ENCODE measurements around the gene SPEF1. TPM values are rescaled to one million over a fixed set of nuclear protein-coding genes. Genes with fewer than 3 reads are reported as not detected.

SPEF1 gene
- total and polyA plus RNA-seq, 2 of the 13 experiments (the other 11 are each of a cell fraction or from before 2014, with no cell fraction given), result 0.11 to 0.27 TPM

DNA sequence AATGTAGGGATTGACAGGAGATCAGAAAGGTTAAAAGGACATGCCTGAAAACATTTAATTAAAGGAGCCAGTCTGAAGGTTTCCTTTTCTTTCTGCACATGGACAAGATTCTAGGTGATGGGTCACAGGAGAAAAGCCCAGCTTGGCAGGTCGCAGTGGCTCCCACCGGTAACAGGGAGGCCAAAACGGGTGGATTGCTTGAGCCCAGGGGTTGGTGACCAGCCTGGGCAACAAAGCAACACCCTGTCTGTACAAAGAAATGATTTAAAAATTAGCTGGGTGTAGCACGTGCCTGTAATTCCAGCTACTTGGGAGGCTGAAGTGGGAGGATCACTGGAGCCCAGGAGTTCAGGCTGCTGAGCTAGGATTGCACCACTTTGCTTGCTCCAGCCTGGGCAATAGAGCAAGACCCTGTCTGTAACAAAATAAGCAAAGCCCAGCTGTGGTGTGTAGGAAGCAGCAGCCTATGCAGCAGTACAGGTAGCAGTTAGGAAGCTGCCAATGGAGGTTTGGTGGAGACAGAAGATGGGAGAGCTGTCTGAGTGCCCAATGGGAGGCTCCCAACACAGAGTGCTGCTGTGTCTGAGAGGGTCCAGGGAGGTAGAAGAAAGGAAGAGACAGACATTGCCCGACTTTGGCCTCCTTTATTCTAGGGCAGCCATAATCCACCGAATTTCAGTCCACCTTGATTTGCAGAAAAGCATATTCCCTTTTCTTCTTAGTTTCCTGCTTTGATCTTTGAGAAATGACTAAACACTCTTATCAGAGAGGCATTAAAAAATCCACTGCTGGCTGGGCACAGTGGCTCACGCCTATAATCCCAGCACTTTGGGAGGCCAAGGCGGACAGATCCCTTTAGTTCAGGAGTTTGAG is 32.0 kb upstream of the SPEF1 start (continued):
- TF ChIP-seq, protein P1, sequence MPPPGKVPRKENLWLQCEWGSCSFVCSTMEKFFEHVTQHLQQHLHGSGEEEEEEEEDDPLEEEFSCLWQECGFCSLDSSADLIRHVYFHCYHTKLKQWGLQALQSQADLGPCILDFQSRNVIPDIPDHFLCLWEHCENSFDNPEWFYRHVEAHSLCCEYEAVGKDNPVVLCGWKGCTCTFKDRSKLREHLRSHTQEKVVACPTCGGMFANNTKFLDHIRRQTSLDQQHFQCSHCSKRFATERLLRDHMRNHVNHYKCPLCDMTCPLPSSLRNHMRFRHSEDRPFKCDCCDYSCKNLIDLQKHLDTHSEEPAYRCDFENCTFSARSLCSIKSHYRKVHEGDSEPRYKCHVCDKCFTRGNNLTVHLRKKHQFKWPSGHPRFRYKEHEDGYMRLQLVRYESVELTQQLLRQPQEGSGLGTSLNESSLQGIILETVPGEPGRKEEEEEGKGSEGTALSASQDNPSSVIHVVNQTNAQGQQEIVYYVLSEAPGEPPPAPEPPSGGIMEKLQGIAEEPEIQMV (CRISPR knock-in tag; IDR thresholded peaks at IDR 0.05; ENCODE audit: low read depth), result no peak
- no peak for TF ChIP-seq FOXA3 (CRISPR knock-in tag; IDR thresholded peaks at IDR 0.05)
- no peak for TF ChIP-seq SP1 (IDR thresholded peaks at IDR 0.05)
- no peak for TF ChIP-seq SP1 (CRISPR knock-in tag; IDR thresholded peaks at IDR 0.05)
- no peak for TF ChIP-seq PAWR (CRISPR knock-in tag; IDR thresholded peaks at IDR 0.05; ENCODE audit: borderline replicate concordance)
- TF ChIP-seq TCF12 (IDR thresholded peaks at IDR 0.05), result no peak
- peak; percentile 48; the same call in 1 of the 2 replicates for TF ChIP-seq TCF12 (CRISPR knock-in tag; IDR thresholded peaks at IDR 0.05)
- no peak for TF ChIP-seq ELF3 (CRISPR knock-in tag; IDR thresholded peaks at IDR 0.05)
- TF ChIP-seq SIN3A (IDR thresholded peaks at IDR 0.05; ENCODE audit: borderline replicate concordance, low read depth, low read length), result no peak
- TF ChIP-seq MBNL3 (CRISPR knock-in tag; conservative IDR thresholded peaks at IDR 0.05), result no peak
- no peak for TF ChIP-seq ZNF841 (CRISPR knock-in tag; IDR thresholded peaks at IDR 0.05; ENCODE audit: borderline replicate concordance)
- TF ChIP-seq ZNF720 (CRISPR knock-in tag; IDR thresholded peaks at IDR 0.05), result no peak
- no peak for TF ChIP-seq ZSCAN22 (CRISPR knock-in tag; IDR thresholded peaks at IDR 0.05)
- TF ChIP-seq ZMYM2 (CRISPR knock-in tag; IDR thresholded peaks at IDR 0.05), result no peak
- TF ChIP-seq ZFYVE20 (CRISPR knock-in tag; IDR thresholded peaks at IDR 0.05; ENCODE audit: borderline replicate concordance, low read depth), result no peak
- TF ChIP-seq, protein P2, sequence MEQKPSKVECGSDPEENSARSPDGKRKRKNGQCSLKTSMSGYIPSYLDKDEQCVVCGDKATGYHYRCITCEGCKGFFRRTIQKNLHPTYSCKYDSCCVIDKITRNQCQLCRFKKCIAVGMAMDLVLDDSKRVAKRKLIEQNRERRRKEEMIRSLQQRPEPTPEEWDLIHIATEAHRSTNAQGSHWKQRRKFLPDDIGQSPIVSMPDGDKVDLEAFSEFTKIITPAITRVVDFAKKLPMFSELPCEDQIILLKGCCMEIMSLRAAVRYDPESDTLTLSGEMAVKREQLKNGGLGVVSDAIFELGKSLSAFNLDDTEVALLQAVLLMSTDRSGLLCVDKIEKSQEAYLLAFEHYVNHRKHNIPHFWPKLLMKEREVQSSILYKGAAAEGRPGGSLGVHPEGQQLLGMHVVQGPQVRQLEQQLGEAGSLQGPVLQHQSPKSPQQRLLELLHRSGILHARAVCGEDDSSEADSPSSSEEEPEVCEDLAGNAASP (CRISPR knock-in tag; IDR thresholded peaks at IDR 0.05; ENCODE audit: borderline replicate concordance), result no peak
- peak; percentile 99 for TF ChIP-seq ZNF121 (CRISPR knock-in tag; IDR thresholded peaks at IDR 0.05)
- TF ChIP-seq, protein P3, sequence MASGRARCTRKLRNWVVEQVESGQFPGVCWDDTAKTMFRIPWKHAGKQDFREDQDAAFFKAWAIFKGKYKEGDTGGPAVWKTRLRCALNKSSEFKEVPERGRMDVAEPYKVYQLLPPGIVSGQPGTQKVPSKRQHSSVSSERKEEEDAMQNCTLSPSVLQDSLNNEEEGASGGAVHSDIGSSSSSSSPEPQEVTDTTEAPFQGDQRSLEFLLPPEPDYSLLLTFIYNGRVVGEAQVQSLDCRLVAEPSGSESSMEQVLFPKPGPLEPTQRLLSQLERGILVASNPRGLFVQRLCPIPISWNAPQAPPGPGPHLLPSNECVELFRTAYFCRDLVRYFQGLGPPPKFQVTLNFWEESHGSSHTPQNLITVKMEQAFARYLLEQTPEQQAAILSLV (CRISPR knock-in tag; IDR thresholded peaks at IDR 0.05; ENCODE audit: borderline replicate concordance), result peak; percentile 30; the same call in 1 of the 2 replicates
- TF ChIP-seq ZNF605 (CRISPR knock-in tag; IDR thresholded peaks at IDR 0.05), result no peak
- no peak for TF ChIP-seq XBP1 (CRISPR knock-in tag; IDR thresholded peaks at IDR 0.05)
- TF ChIP-seq PREB (CRISPR knock-in tag; IDR thresholded peaks at IDR 0.05), result no peak
- TF ChIP-seq KAT2B (IDR thresholded peaks at IDR 0.05; ENCODE audit: borderline replicate concordance, low read depth, low read length), result no peak
- no peak for TF ChIP-seq SNAI1 (CRISPR knock-in tag; IDR thresholded peaks at IDR 0.05; ENCODE audit: borderline replicate concordance)
- no peak for TF ChIP-seq RFX3 (CRISPR knock-in tag; IDR thresholded peaks at IDR 0.05)
- TF ChIP-seq THAP11 (CRISPR knock-in tag; IDR thresholded peaks at IDR 0.05), result no peak
- no peak for TF ChIP-seq HHEX (CRISPR knock-in tag; IDR thresholded peaks at IDR 0.05)
- no peak for TF ChIP-seq SNAPC2 (CRISPR knock-in tag; IDR thresholded peaks at IDR 0.05)
- TF ChIP-seq ZNF557 (CRISPR knock-in tag; IDR thresholded peaks at IDR 0.05), result no peak
- no peak for TF ChIP-seq ZNF44 (CRISPR knock-in tag; IDR thresholded peaks at IDR 0.05)
